Activated CD8-positive, alpha-beta memory T cell treated with anti-CD3 and anti-CD28 coated beads, Interleukin-2, amount 50 U/mL, for 1 hour (primary cell): ENCODE results near the gene SEL1L.
"Not testable (repeated sequence)": the region's sequence is repeated elsewhere in the genome, so short reads cannot be mapped to it uniquely, and the experiment has no call there.

Source experiments
- DNase-seq: peaks from one replicate; pipeline ENCODE4 v3.0.0-alpha.2; 2020; ENCODE audit errors: extremely low read depth

Gene SEL1L

DNA sequence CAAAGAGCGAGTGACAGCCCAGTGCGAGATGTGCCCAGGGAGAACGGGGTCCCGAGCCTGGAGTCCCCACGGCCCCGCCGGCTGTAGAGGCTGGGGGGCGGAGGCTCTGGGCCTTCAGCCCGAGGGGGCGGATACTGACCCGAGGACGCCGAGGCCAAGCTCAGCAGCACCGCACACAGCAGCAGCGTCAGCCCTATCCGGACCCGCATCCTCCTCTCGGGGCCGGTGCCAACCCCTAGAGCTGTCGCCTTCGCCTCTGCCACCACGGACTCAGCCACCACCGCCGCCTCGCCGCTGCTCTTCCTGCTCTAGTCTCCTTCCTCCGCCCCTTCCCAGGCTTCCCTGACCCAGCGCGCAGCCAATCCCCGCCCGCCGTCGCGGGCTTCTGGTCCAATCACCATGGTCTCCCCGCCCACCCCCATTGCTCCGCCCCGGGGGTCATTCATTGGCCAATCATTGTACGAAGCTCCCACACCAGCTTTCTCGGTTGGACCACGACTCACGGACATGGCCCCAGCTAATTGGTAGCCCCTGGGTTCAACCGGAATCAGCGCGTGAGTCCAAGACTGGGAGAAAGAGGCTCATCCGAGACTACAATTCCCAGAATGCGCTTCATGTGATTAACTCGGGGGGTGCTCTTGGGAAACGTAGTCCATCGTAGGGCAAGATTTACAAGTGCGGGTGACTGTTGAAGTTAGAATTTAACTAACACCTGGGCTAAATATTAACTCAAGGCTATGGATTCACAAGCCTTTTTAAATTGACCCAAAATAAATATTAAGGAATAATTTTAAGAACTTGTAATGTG lies at the start of gene SEL1L:
SEL1L (minus strand) TSS at position 318 of the 808 bp plus-strand sequence; CDS start at position 209, 109 bp downstream.
- peak; percentile 98 for DNase-seq

DNA sequence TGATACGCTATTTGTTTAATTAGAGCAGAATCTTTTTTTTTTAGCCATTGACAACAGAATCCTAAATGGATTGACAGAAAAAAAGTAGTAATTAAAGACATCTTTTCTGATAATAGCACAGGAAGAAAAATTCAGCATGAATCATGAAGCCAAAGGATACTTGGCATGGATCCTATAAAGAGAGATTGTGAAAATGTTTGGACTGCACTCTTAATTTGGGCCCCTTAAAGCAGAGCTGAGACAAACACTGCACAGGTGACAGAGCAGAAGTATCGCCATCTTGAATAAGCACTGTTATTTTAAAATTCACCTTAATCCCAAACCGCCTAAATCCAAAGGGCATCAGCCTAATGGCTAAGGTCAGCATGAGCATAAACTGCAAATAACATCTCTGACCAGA lies 48.8 kb upstream of the SEL1L start:
- DNase-seq: no peak

DNA sequence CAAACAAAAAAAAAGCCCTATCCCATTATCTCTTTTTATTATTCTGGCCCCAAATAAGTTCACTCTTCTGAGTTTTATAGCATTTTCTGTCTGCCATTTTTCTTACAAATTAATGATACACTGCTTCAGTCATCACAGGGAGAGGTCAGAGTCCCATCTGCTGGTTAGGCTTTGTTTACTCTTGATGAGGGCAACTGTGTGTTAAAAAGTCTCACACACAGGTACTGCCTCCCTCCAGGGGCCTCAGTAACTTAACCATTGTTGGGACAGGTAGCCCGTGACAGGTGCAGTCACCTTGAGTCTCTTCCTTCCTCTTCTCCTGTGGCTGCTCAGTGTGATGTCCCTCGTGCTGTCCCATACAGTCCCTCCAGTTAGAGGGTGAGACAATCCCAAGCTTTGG lies 45.5 kb upstream of the SEL1L start:
- no peak for DNase-seq

DNA sequence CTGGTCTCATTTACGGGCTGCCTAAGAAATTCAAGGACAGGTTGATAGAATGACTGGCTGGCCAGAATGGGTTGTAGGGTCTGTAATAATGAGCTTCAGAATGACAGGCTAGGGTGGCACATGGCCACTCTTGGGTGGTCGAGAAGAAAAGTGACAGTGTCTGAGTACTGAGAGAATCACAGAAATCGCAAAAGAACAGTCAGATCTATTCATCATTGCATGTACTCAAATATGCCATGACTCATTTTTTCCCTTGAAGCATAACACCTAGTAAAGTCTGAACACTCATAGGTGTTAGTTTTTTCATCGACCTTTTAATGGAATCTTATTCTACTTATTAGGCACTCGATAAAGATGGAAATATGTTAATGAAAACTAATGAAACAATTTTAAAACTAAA lies 37.8 kb upstream of the SEL1L start:
- DNase-seq: no peak

DNA sequence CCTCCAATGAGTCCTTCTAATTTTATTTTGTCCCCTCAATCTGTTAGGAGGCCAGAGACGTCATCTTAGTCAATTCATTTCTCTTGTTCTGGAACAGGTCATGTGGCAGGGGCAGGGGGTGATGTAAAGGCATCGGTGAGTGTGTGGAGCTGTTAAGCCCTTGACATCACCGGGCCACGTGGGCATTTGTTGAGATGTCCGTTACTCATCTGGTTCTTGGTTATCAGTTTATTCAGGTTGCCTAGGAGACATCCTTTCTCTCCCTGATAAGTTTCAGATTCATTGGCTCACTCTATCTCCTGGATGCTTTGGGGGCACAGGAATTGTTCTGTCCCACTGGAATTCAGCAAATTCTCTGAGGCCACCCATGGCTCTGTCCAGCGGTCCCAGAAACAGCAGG lies 33.6 kb upstream of the SEL1L start:
- no peak for DNase-seq

DNA sequence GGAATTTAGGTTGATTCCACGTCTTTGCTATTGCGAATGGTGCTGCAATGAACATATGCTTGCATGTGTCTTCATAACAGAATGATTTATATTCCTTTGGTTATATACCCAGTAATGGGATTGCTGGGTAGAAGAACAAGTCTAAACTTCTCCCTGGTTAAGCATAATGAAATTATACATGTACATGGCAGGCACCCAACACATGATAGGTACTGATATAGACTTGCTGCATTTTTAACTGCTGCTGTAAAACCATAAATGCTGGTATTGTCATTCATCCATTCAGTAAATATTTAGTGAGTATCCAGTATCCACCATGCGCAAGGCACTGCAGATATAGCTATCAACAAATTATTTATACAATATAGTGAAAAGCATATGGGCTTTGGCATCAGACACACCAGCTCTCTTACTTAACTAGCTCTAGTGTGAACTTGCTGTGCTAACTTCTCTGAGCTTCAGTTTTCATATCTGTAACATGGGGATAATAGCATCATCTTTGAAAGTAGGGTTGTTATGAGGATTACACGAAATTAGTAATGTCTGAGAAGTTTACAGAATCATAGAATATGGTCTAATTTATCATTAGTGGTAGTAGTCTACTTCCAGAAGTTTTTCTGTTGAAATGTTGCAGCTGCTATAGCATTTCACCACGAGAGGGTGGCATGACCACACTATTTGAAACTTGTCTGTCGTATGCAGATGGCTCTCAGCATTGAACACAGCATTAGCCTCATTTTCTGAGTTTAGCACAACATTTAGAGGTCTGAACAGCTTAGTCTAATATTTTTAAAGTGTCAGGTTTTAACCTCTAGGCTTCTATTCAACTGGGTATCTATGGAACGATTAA lies 32.0 kb upstream of the SEL1L start:
- no peak for DNase-seq

DNA sequence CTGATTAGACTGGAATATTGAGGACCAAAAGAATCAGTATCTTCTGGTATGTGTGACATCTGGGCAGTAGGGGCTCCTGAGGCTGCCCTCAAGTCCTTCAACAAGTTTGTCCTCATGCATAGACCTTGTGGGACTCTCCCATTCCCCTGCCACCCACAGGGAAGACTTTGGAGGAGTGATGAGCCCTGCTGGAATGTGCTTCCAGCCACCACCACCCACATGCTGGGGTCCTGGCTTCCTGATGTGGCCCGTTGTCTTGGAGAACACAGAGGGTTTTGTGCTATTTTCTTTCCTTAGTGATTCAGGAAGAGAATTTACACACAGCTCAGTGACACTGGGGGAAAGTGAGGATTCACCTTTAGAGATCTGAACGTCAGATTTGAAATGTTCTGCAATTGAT lies 29.2 kb upstream of the SEL1L start:
- DNase-seq: no peak

DNA sequence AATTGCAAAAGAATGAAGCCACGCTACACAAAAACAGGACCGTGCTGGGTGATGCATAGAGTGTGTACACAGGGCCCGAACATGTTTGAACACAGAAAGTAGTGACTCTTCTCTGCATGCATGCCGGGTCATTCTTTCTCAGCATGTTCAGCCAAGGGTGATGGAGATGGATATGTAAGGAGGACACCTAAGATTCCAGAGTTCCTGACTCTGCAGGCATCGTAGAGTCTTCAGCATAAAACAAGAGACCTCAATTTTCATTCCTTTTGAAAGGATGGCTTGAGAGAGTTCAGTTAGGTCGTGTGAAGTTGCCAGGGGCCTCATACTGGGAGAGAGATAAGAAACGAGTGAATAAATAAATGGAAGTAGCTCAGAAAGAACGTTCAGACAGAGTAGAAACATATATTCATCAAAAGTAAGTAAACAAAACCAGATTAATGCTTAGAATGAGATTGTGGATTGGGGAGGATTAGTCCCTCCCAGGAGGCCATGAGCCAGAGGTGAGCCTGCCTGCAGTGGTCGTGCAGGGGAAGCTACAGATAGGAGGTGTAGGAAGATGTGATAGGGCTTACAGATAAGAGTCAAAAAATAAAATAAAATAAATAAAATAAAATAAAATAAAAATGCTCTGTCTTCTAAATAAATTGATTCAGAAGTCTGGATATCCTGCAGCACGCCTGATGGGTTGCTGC lies 27.6 kb upstream of the SEL1L start:
- DNase-seq: no peak

DNA sequence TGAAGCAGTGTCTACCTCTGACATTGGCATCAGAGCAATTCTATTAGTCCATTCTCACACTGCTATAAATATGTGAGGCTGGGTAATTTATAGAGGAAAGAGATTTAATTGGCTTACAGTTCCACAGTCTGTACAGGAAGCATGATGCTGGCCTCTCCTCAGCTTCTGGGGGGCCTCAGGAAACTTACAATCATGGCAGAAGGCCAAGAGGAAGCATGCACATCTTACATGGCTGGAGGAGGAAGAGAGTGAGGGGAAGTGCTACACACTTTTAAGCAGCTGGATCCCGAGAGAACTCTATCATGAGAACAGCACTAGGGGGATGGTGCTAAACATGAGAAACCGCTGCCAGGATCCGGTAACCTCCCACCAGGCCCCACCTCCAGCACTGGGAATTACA lies 25.7 kb upstream of the SEL1L start:
- no peak for DNase-seq

DNA sequence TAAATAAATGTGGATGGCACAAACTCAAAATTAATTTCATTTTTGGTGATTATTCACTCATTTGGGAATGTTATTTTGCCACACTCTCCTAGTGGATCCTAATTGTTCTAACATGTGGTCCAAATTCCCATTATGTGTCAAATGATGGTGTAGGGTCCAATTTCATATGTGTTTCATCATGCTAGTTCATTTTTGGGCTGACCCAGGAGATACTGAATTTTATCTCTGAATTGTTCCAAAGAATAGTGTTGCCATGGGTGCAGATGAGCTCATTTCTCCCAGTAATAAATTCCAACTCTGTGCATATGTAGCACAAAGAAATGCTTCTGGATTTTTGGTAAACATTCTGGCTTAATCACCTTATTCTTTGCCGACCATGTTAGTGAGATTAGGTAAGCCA lies 23.5 kb upstream of the SEL1L start:
- no peak for DNase-seq

DNA sequence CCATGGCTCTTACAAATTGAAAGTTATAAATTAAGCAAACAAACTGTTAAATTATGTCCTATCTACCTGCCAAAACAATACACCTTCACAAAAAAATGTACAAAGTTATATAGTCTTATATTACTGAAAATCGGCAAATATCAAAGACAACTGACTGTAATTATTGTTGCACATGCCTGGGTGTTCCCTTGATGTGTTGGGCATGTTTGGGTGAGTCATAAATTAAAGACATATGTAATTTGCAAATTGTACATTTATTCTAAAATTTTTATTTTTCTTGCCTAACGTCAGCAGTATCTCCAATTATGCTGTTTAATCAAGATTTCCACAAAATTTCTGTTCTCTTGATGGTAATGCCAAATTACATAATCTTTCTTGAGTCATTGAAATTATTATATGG lies 22.0 kb upstream of the SEL1L start:
- no peak for DNase-seq

DNA sequence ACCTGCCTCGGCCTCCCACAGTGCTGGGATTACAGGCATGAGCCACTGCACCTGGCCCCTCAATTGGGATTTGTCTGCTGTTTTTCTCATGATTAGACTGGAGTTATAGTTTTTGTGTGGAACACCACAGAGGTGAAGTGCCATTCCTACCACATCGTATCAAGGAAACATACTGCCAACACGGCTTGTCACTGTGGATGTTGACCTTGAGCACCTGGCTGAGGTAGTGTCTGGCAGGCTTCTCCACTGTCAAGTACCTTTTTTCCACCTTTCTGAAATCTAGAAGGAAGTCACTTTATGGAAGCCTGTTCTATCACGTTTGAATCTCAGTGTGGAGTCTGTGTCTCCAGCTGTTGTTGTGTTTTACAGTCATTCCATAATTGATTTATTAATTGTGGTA lies 21.4 kb upstream of the SEL1L start:
- DNase-seq: no peak

DNA sequence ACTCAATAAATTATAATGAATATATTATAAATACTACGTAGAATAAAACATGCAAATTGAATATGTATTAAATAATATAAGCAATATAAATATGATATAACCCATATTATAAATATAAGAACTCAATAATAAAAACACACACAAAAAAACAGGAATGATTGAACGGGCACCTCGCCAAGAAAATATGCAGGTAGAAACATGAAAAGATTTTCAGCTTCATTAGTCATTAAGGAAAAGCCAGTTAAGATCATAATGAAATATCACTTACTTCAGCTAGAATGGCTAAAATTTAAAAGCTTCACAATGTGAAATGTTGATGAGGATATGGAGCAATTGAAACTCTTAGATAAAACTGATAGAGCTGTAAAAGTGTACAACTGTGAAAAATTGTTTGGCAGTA lies 17.8 kb upstream of the SEL1L start:
- DNase-seq: no peak

DNA sequence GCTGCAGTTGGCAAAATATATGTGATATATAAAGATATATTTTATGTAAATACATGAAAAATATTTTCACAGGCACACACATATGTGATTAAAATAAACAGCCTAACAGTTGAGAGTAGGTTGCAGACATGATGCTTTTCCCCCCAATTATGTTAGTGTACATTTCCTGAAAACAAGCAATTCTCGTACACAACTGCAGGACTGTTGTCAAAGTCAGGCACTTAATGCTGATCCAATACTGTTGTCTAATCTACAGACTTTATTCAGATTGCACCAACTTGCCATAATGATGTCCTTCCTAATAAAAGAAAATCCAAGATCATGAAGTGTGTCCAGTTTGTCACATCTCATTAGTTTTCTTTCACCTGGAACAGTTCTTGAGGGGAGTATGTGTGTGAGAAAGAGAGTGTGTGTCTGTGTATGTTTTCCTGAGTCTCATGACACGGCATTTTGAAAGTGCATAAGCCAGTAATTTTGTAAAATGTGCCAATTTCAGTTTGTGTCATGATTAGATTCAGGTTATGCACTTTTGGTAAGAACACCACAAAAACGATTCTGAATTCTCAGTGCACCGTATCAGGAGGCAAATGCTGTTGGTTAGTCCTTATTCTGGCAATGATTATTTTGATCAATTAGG lies 16.5 kb upstream of the SEL1L start:
- DNase-seq: no peak

DNA sequence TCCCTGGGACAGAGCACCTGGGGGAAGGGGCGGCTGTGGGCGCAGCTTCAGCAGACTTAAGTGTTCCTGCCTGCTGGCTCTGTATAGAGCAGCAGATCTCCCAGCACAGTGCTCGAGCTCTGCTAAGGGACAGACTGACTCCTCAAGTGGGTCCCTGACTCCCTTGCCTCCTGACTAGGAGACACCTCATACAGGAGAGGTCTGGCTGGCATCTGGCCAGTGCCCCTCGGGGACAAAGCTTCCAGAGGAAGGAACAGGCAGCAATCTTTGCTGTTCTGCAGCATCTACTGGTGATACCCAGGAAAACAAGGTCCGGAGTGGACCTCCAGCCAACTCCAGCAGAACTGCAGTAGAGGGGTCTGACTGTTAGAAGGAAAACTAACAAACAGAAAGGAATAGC lies 7.6 kb upstream of the SEL1L start:
- DNase-seq: not testable (repeated sequence)

DNA sequence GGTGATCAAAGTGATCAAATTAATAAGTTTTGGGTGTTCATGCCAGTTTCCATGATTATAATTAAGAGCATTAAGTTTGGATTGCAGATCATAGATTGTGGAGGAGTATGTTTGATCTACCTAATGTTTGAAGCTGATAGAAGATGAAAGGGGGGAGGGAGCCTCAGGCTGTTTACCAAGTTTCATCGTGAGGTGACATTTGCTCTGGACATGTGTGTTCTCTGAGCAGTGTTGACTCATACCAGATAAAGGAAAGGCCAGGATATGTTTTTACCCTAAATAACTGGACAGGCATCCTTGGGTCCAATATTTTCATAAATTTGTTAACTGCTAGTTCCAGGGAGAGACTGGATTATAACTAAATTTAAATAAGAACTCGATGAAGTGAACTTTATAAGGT lies 3.5 kb upstream of the SEL1L start:
- no peak for DNase-seq

DNA sequence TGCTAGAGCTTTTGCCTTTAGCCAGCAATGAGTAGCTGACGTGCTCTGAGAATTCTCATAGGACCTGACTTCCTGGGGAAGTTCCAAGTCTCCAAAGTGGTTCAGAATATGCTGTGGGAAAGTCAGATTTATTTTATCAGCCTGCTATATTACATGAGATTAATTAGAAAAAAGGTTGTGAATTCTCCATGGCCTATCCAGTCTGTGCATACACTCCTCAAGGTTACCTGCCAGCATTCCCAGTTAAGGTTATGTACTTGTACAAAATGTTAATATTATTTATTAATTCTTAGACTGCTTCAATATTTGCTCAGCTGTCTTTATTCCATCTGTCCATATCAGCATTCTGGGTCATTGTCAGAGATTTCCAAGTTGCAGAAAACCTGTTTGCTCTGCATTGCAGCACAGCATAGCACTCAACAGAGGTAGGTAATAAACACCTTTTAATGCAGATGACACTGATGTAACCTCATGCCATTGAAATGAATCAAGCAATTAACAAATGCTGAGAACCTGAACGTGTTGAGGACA lies 2.7 kb upstream of the SEL1L start:
- DNase-seq: no peak

DNA sequence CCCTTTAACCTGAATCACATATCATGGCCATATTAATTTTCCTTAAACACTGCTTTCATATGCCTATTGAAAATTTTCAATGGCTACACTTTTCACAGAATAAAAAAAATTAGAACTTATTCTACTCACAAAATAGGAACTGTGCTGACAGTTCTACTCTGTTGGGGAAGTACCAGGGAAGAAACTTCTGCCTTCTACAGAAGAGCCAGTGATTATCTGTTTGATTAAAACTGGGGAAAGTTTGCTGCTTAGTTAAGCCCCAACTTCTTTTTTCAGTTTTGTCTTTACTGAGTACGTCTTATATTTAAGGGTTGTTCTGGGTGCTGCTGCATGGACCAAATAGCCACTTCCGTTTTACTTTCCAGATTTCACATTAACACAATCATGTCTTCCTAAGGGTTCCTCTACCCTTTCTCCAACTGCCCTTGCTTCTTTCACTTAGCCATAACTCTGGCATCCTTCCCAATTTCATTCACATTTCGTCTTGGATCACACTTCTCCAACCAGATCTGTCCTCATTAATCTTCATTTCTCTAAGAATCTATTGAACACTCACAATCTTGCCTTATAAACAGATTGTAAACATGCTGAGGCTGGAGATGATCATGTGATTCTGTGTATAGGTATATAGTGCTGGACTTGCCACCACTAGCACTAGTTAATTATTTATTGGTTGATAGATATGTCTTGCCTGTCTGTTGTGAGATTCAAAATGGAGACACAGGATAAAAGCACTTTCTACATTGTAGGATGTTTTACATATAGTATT lies 1.9 kb upstream of the SEL1L start:
- no peak for DNase-seq

DNA sequence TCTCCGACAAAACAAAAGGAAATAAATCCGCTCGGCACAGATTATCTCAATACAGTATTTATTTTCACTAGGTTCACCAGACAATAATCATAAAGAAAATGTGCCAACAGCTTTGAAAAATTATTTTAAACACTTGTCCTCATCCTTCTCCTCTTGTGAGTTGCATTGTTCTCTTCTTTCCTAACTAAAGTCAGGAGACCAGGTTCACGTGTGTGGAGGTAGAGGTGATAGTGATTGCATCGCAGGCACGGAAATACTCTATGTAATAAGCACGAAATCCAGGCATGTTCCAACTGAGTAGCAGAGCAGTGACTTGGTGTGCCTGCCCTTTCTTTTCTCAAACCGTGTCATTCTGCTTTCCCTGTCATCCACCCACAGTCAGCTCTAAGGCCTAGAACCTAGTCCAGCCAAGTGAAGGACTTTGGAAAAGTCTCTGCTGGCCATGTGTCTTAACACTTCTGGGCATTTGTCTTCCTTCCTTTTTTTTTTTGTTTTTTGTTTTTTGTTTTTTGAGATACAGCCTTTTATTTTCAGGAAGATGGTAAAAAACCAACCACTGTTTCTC lies 939 bp upstream of the SEL1L start:
- no peak for DNase-seq

DNA sequence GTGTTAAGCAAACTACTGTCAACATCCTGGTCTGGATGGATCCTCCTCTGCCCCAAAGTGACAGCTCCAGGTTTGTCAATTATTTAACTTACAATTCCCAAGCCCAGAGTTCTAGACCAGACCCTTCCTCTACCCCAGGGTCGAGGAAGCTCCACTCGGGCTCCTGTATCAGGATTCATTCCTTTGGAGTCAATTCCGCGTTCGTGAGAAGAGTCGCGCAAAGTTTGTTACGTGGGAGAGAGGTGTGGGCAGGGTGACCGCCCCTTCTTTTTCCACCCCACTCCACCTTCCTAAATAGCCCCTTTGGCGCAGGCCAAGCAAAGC lies 479 bp downstream of the SEL1L start:
- no peak for DNase-seq

DNA sequence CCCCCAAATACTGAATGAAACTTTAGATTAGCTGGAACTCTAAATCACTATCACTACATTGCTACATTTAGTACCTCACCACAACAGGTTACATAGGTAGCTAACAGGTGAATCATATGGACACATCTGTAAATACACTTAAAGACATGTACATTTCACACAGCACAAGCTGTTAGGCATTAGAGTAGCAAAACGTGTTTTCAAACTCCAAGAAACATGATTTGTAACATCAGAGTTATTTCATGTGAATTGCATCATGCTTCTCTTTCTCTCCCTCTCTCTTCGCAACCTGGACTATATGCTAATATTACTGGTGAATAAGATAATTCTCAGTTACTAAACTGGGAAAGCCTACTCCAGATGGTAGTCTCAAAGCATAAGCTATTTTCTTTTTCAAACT lies 4.3 kb downstream of the SEL1L start:
- DNase-seq: no peak
